HepG2 (cell line): ENCODE results near the gene USB1. TPM values are rescaled to one million over a fixed set of nuclear protein-coding genes. Genes with fewer than 3 reads are reported as not detected.

ENCODE experiments used
- ATAC-seq: fragments of 200-7000 bp; cut with Tn5 transposase; 3 replicates; pipeline ENCODE4 v1.9.1; 2020; ENCODE audit warnings: mild to moderate bottlenecking, moderate library complexity
- BruUV-seq: library from RNA; stranded (reverse); fragments of 400-500 nt; replicated peaks from 2 replicates; lab custom pipeline; 2021; lab: Mats Ljungman, UMichigan
- CTCF ChIA-PET: fragments of 300-600 bp; formaldehyde crosslinking; extraction: SDS; loops from one replicate; lab custom pipeline; 2021; ENCODE audit warnings: low total read pairs, inconsistent platforms, low intra/inter-chr PET ratio; lab: Yijun Ruan, JAX
- POLR2A ChIA-PET: fragments of 350-600 bp; sonication (Branson Sonifier 250); formaldehyde crosslinking; loops from one replicate; lab custom pipeline; 2020; ENCODE audit warnings: antibody characterized with exemption, inconsistent platforms; lab: Yijun Ruan, JAX
- DNase-seq: peaks from one replicate; pipeline ENCODE4 v3.0.0-alpha.2; 2015; ENCODE audit warnings: low spot score
- FAIRE-seq: peaks from 3 replicates; lab custom pipeline; 2011; peaks lifted over from hg19 to GRCh38; lab: Jason Lieb, UNC
- H2AFZ ChIP-seq: one replicate; pipeline ENCODE4 v1.6.1; 2011; ENCODE audit warnings: low read length, inconsistent platforms
- H3K27ac ChIP-seq: fragments of 300-600 bp; 3 replicates; pipeline ENCODE4 v1.8.0; 2011; ENCODE audit warnings: mixed run types, mild to moderate bottlenecking, mixed read lengths, low read length, inconsistent platforms; ENCODE audit not compliant: insufficient read depth; ENCODE audit errors: extremely low read length
- H3K27me3 ChIP-seq, 2 experiments: fragments of 200-600 bp in 1 of 2; 2 replicates in 1 of 2; 3 replicates in 1 of 2; pipeline versions ENCODE4 v1.6.0 to v1.8.0; 2011; ENCODE audit warnings: low read length in 2 of 2, mild to moderate bottlenecking in 2 of 2, moderate library complexity in 2 of 2, inconsistent platforms in 1 of 2; ENCODE audit not compliant: insufficient read depth in 2 of 2, control insufficient read depth in 1 of 2
- H3K36me3 ChIP-seq, 2 experiments: fragments of 200-600 bp in 1 of 2; replicated peaks in 1 of 2; 2 replicates in 1 of 2; 3 replicates in 1 of 2; pipeline versions ENCODE4 v1.5.1 to v1.8.0; 2011; ENCODE audit warnings: low read length in 2 of 2, inconsistent platforms in 1 of 2; ENCODE audit not compliant: insufficient read depth in 2 of 2, control insufficient read depth in 1 of 2
- H3K4me1 ChIP-seq: 2 replicates; pipeline ENCODE4 v1.5.1; 2012; ENCODE audit warnings: low read length, inconsistent platforms; ENCODE audit not compliant: insufficient read depth
- H3K4me2 ChIP-seq: 2 replicates; pipeline ENCODE4 v1.6.0; 2011; ENCODE audit warnings: low read depth, low read length, inconsistent platforms
- H3K4me3 ChIP-seq, 3 experiments: fragments of 200-600 bp in 1 of 3; sonication (generic), shearing (Covaris generic) in 1 of 3; replicated peaks in 1 of 3; 2 replicates each; pipeline ENCODE4 v1.5.1; 2011 to 2016; ENCODE audit warnings: low read length in 3 of 3, inconsistent platforms in 2 of 3, low read depth in 2 of 3, mild to moderate bottlenecking in 2 of 3, control low read depth in 1 of 3, mixed read lengths in 1 of 3; ENCODE audit not compliant: insufficient read depth in 1 of 3
- H3K79me2 ChIP-seq: one replicate; pipeline ENCODE4 v1.6.1; 2011; ENCODE audit warnings: low read length, inconsistent platforms; ENCODE audit not compliant: insufficient read depth
- H3K9ac ChIP-seq: 2 replicates; pipeline ENCODE4 v1.6.0; 2011; ENCODE audit warnings: mild to moderate bottlenecking, low read depth, low read length, inconsistent platforms; ENCODE audit not compliant: insufficient read depth
- H3K9me3 ChIP-seq: 2 replicates; pipeline ENCODE4 v1.5.1; 2012; ENCODE audit warnings: mild to moderate bottlenecking, low read length
- H4K20me1 ChIP-seq: 2 replicates; pipeline ENCODE4 v1.6.0; 2011; ENCODE audit warnings: inconsistent platforms, mild to moderate bottlenecking, low read length, moderate library complexity; ENCODE audit not compliant: insufficient read depth
- GABPA ChIP-seq, 2 experiments: IDR thresholded peaks; 2 replicates each; pipeline ENCODE4 v1.6.1; 2011 to 2016; ENCODE audit warnings: low read depth in 2 of 2, low read length in 1 of 2, missing biosample characterization in 1 of 2, missing genetic modification characterization in 1 of 2
- ZNF629 ChIP-seq: sonication (generic); formaldehyde crosslinking; conservative IDR thresholded peaks from 2 replicates; pipeline ENCODE4 v1.5.0; 2020; ENCODE audit warnings: missing genetic modification reagents
- ZSCAN29 ChIP-seq: sonication (generic); formaldehyde crosslinking; conservative IDR thresholded peaks from 2 replicates; pipeline ENCODE4 v1.4.0; 2020; ENCODE audit warnings: mild to moderate bottlenecking, missing genetic modification reagents
- WGBS: methylation state at CpG from one replicate; pipeline ENCODE4 v1.1.6; 2017; ENCODE audit warnings: low lambda C conversion rate; 5-methylcytosine and 5-hydroxymethylcytosine counted together
- in situ Hi-C: cut with HindIII; loops from 2 replicates; pipeline ENCODE4 v1.10.0; 2017; ENCODE audit warnings: low pct_unique_long_range_greater_than_20kb; ENCODE audit not compliant: extremely low pct_ligation_motif_present
- intact Hi-C: fragments of 100-400 bp; cut with micrococcal nuclease; formaldehyde crosslinking; loops from one replicate; pipeline ENCODE4 v1.10.0; 2022; ENCODE audit not compliant: unreplicated experiment
- polyA plus RNA-seq, 8 experiments: library from polyadenylated mRNA; depleted of rRNA in 3 of 8; stranded (reverse) in 7 of 8; unstranded in 1 of 8; fragments of >200 nt; fragmentation: Illumina TruSeq in 4 of 8; extraction: Trizol in 4 of 8; gene quantifications; 2 replicates each; pipeline versions ENCODE4 v1.2.1 to v1.2.3, GENCODE V29; 2011 to 2016; ENCODE audit warnings: low read depth in 4 of 8, missing spikeins in 1 of 8, mixed read lengths in 1 of 8; ENCODE audit not compliant: insufficient read depth in 1 of 8
- total RNA-seq, 5 experiments: library from RNA; depleted of rRNA; stranded (reverse); fragments of >200 nt; fragmentation: Illumina TruSeq; extraction: Trizol; gene quantifications; 2 replicates each; pipeline ENCODE4 v1.2.3, GENCODE V29; 2016; ENCODE audit warnings: low read depth in 1 of 5
- TF ChIP-seq, protein P1 (sequence below): sonication (generic); formaldehyde crosslinking; IDR thresholded peaks from 2 replicates; pipeline ENCODE4 v1.4.0; 2020; ENCODE audit warnings: mild to moderate bottlenecking, missing genetic modification reagents
- TF ChIP-seq, protein P2 (sequence below), 2 experiments: fragments of 450-650 bp in 1 of 2; sonication (generic) in 1 of 2; formaldehyde crosslinking in 1 of 2; IDR thresholded peaks; 2 replicates each; pipeline versions ENCODE4 v1.6.1 to v1.8.0; 2016 to 2022; ENCODE audit warnings: antibody characterized with exemption in 1 of 2, mild to moderate bottlenecking in 1 of 2, missing genetic modification reagents in 1 of 2

Gene USB1
- total and polyA plus RNA-seq, 2 of the 13 experiments (the other 11 are each of a cell fraction or from before 2014, with no cell fraction given) = 16.7 to 65.4 TPM

DNA sequence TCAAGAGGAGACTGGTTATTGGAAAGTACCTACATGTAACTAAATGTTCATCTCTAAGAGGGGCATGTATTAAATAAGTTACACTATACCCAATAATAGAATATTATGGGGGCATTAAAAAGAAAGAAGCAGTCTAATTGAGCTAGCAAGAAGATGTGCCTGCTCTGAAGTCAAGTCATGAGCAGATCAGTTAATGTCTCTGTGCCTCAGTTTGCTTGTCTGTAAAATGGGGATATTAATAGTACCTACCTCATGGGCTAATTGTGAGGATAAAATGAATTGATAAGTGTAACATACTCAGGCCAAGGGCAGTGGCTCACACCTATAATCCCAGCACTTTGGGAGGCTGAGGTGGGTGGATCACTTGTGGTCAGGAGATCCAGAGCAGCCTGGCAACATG, 33.3 kb upstream of the USB1 start:
- no peak for FAIRE-seq
- no peak for DNase-seq
- TF ChIP-seq ZNF629 (CRISPR knock-in tag) = peak; percentile 74
- TF ChIP-seq, protein P1, sequence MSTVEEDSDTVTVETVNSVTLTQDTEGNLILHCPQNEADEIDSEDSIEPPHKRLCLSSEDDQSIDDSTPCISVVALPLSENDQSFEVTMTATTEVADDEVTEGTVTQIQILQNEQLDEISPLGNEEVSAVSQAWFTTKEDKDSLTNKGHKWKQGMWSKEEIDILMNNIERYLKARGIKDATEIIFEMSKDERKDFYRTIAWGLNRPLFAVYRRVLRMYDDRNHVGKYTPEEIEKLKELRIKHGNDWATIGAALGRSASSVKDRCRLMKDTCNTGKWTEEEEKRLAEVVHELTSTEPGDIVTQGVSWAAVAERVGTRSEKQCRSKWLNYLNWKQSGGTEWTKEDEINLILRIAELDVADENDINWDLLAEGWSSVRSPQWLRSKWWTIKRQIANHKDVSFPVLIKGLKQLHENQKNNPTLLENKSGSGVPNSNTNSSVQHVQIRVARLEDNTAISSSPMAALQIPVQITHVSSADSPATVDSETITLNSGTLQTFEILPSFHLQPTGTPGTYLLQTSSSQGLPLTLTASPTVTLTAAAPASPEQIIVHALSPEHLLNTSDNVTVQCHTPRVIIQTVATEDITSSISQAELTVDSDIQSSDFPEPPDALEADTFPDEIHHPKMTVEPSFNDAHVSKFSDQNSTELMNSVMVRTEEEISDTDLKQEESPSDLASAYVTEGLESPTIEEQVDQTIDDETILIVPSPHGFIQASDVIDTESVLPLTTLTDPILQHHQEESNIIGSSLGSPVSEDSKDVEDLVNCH (CRISPR knock-in tag) = no peak
- TF ChIP-seq, all 625 proteins: peak for 1
- ATAC-seq = no peak
- in situ Hi-C loops (no loop called here), intact Hi-C loops (no loop called here)
- Histone ChIP-seq H2AFZ (no peak overlapping the region), H3K27me3 (peaks cover 8 to 26% of the 10 kb centered on the region in 2 experiments; a peak in 4 of 5 replicates), H3K4me2 (no peak overlapping the region), H3K36me3 (no peaks in the 10 kb centered on the region), H3K27ac (no peak overlapping the region), H3K9me3 (no peaks in the 10 kb centered on the region), H4K20me1 (no peaks in the 10 kb centered on the region), H3K4me1 (no peaks in the 10 kb centered on the region), H3K4me3 (no peak overlapping the region), H3K9ac (no peak overlapping the region), H3K79me2 (no peaks in the 10 kb centered on the region)
- BruUV-seq = no TSS peak
- CTCF ChIA-PET = no interaction called here
- POLR2A ChIA-PET = no interaction called here

DNA sequence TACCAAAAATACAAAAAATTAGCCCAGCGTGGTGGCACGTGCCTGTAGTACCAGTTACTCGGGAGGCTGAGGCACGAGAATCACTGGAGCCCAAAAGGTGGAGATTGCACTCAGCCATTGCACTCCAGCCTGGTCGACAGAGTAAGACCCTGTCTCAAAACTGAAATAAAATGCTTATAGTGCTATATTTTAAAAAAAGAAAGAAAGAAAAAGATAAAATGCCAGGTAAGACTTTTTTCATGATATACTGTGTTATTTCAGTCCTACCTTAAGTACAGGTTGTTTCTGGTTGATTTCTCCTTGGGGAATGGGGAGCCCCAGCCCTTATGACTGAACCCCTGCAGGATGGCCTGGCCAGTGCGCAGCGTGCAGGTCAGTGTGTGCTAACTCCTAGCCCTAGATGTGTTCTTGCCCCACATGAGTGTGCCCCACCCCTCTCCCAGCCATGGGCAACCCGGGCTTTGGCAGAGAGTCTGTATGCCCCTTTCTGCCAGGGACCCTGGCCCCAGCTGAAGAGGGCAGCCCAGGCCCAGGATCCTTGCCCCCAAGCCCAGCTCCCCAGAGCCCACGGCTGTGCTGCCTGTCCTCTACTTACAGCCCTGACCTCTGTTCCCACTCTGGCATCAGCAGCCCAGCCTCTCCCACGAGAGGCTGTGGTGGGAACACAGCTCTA, 31.6 kb upstream of the USB1 start:
- WGBS = 8% methylated on average over 9 of the region's 10 CpGs
- Histone ChIP-seq H3K4me1 (no peaks in the 10 kb centered on the region), H3K4me3 (no peak overlapping the region), H3K9ac (no peak overlapping the region), H3K36me3 (no peaks in the 10 kb centered on the region), H3K4me2 (no peak overlapping the region), H3K79me2 (no peaks in the 10 kb centered on the region), H2AFZ (no peak overlapping the region), H4K20me1 (no peaks in the 10 kb centered on the region), H3K9me3 (no peaks in the 10 kb centered on the region), H3K27me3 (peaks cover 10 to 18% of the 10 kb centered on the region in 2 experiments; a peak in 4 of 5 replicates), H3K27ac (no peak overlapping the region)
- CTCF ChIA-PET = no interaction called here
- in situ Hi-C loops = no loop called here
- intact Hi-C loops = no loop called here
- POLR2A ChIA-PET = no interaction called here
- no peak for DNase-seq
- FAIRE-seq = no peak
- ATAC-seq = peak; percentile 39; the same call in 2 of the 3 replicates
- BruUV-seq = no TSS peak
- TF ChIP-seq, protein P2, sequence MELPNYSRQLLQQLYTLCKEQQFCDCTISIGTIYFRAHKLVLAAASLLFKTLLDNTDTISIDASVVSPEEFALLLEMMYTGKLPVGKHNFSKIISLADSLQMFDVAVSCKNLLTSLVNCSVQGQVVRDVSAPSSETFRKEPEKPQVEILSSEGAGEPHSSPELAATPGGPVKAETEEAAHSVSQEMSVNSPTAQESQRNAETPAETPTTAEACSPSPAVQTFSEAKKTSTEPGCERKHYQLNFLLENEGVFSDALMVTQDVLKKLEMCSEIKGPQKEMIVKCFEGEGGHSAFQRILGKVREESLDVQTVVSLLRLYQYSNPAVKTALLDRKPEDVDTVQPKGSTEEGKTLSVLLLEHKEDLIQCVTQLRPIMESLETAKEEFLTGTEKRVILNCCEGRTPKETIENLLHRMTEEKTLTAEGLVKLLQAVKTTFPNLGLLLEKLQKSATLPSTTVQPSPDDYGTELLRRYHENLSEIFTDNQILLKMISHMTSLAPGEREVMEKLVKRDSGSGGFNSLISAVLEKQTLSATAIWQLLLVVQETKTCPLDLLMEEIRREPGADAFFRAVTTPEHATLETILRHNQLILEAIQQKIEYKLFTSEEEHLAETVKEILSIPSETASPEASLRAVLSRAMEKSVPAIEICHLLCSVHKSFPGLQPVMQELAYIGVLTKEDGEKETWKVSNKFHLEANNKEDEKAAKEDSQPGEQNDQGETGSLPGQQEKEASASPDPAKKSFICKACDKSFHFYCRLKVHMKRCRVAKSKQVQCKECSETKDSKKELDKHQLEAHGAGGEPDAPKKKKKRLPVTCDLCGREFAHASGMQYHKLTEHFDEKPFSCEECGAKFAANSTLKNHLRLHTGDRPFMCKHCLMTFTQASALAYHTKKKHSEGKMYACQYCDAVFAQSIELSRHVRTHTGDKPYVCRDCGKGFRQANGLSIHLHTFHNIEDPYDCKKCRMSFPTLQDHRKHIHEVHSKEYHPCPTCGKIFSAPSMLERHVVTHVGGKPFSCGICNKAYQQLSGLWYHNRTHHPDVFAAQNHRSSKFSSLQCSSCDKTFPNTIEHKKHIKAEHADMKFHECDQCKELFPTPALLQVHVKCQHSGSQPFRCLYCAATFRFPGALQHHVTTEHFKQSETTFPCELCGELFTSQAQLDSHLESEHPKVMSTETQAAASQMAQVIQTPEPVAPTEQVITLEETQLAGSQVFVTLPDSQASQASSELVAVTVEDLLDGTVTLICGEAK (IDR thresholded peaks at IDR 0.05) = no peak
- TF ChIP-seq, protein P2 (CRISPR knock-in tag; IDR thresholded peaks at IDR 0.05) = no peak
- no peak for TF ChIP-seq ZSCAN29 (CRISPR knock-in tag)
- TF ChIP-seq GABPA (IDR thresholded peaks at IDR 0.05; ENCODE audit: low read depth, low read length) = no peak
- TF ChIP-seq GABPA (CRISPR knock-in tag; IDR thresholded peaks at IDR 0.05; ENCODE audit: low read depth) = no peak
